Measurements from ENCODE around the gene PCMT1.

PCMT1 gene

DNA sequence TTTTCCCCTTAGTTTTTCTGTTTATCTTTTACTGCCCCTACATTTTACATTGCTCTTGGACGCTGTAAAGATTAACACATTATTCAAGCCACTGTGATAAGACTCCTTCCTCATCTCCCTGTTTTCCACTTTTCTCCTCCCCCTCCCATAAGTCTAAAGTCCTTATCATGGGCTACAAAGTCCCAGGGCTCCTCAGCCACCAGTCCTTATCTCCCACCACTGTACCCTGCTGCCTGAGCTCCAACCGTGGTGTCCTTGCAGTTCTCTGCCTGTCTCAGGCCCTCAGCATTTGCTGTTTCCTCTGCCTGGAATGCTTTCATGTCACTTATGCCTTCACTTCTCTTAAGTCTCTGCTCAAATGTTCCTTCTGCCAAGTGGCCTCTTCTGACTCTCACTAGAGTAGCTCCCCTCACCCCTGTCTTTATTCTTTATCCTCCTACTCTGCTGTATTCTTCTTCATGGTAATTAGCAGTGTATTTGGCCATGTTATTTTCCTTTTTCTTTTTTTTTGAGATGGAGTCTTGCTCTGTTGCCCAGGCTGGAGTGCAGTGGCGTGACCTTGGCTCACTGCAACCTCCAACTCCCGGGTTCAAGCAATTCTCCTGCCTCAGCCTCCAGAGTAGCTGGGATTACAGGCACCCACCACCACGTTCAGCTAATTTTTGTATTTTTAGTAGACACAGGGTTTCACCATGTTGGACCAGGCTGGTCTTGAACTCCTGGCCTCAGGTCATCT, 20.9 kb upstream of the PCMT1 start:
- no peak for TF ChIP-seq EZH2 (IDR thresholded peaks at IDR 0.05; ENCODE audit: borderline replicate concordance, low read length)
- TF ChIP-seq, protein P1, sequence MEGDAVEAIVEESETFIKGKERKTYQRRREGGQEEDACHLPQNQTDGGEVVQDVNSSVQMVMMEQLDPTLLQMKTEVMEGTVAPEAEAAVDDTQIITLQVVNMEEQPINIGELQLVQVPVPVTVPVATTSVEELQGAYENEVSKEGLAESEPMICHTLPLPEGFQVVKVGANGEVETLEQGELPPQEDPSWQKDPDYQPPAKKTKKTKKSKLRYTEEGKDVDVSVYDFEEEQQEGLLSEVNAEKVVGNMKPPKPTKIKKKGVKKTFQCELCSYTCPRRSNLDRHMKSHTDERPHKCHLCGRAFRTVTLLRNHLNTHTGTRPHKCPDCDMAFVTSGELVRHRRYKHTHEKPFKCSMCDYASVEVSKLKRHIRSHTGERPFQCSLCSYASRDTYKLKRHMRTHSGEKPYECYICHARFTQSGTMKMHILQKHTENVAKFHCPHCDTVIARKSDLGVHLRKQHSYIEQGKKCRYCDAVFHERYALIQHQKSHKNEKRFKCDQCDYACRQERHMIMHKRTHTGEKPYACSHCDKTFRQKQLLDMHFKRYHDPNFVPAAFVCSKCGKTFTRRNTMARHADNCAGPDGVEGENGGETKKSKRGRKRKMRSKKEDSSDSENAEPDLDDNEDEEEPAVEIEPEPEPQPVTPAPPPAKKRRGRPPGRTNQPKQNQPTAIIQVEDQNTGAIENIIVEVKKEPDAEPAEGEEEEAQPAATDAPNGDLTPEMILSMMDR (IDR thresholded peaks at IDR 0.05; ENCODE audit: low read length), result no peak
- no peaks in the 10 kb centered on the region for H3K79me2 ChIP-seq (ENCODE audit: insufficient read depth, low read length)
- H3K36me3 ChIP-seq (ENCODE audit: insufficient read depth, low read length), result peaks cover 85% of the 10 kb centered on the region

DNA sequence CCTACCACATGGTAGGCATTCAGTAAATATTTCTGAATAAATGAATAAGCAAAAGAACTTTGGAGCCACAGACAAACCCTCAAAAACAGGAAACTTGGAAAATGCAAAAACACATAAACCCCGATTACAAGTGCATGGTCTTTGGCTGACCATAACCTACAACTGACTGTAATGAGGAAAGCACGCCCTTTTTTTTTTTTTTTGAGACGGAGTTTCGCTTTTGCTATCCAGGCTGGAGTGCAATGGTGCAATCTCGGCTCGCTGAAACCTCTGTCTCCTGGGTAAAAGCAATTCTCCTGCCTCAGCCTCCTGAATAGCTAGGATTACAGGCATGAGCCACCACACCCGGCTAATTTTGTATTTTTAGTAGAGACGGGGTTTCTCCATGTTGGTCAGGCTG, 19.7 kb upstream of the PCMT1 start:
- Histone ChIP-seq H3K4me1 (ENCODE audit: insufficient read depth, low read length, severe bottlenecking) (no peaks in the 10 kb centered on the region), H3K27me3 (ENCODE audit: insufficient read depth, low read length) (no peaks in the 10 kb centered on the region), H3K9me3 (ENCODE audit: low read length) (no peaks in the 10 kb centered on the region), H3K4me3 (ENCODE audit: low read depth, low read length, poor library complexity, severe bottlenecking) (no peak overlapping the region), H3K9ac (ENCODE audit: low read length) (no peak overlapping the region), H3K9me2 (ENCODE audit: low read depth, low read length) (no peaks in the 10 kb centered on the region), H3K79me2 (ENCODE audit: insufficient read depth, low read length) (no peaks in the 10 kb centered on the region), H3K27ac (ENCODE audit: low read depth, low read length, poor library complexity, severe bottlenecking) (no peak overlapping the region), H3F3A (ENCODE audit: insufficient read depth, low read length) (no peaks in the 10 kb centered on the region), H4K20me1 (ENCODE audit: insufficient read depth, low read length) (no peaks in the 10 kb centered on the region), H2AFZ (ENCODE audit: low read length) (no peak overlapping the region), H3K4me2 (ENCODE audit: low read length) (no peak overlapping the region), H3K36me3 (ENCODE audit: insufficient read depth, low read length) (peaks cover 82% of the 10 kb centered on the region)
- no peak for TF ChIP-seq EZH2 (IDR thresholded peaks at IDR 0.05; ENCODE audit: borderline replicate concordance, low read length)
- TF ChIP-seq, protein P1 (IDR thresholded peaks at IDR 0.05; ENCODE audit: low read length), result no peak

More for the DNA sequence above, 20.9 kb upstream of the PCMT1 start:
- no peaks in the 10 kb centered on the region for H3K4me1 ChIP-seq (ENCODE audit: insufficient read depth, low read length, severe bottlenecking)
- H3K4me3 ChIP-seq (ENCODE audit: low read depth, low read length, poor library complexity, severe bottlenecking), result no peak overlapping the region
- 0 out of 2 replicates have a peak, but pooled peaks cover 3% of the 10 kb centered on the region for H3F3A ChIP-seq (ENCODE audit: insufficient read depth, low read length)
- no peaks in the 10 kb centered on the region for H4K20me1 ChIP-seq (ENCODE audit: insufficient read depth, low read length)
- H3K27ac ChIP-seq (ENCODE audit: low read depth, low read length, poor library complexity, severe bottlenecking), result no peak overlapping the region
- no peak overlapping the region for H3K4me2 ChIP-seq (ENCODE audit: low read length)
- no peaks in the 10 kb centered on the region for H3K27me3 ChIP-seq (ENCODE audit: insufficient read depth, low read length)
- no peak overlapping the region for H3K9ac ChIP-seq (ENCODE audit: low read length)
- H3K9me2 ChIP-seq (ENCODE audit: low read depth, low read length), result no peaks in the 10 kb centered on the region
- H3K9me3 ChIP-seq (ENCODE audit: low read length), result no peaks in the 10 kb centered on the region
- no peak overlapping the region for H2AFZ ChIP-seq (ENCODE audit: low read length)

DNA sequence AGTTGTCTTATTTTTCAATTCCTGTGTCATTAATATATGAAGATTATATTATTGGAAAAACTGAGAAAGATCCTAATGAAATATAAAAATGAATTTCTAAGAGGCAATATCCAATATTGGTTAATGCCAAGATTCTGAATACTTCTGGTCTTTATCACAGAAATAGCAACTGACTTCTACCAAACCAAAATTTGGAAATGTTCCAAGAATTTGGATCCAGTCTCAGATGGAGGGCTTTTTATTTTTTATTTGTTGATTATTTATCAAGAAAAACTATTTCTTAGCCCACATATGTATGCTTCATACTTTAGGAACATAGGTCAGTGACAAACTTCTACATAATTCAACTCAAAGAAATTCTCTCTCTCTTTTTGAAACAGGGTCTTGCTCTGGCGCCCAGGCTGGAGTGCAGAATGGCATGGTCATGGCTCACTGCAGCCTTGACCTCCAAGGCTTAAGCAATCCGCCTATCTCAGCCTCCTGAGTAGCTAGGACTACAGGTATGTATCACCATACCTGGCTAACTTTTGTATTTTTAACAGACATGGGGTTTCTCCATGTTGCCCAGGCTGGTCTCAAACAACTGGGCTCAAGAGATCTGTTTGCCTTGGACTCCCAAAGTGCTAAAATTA, 16.3 kb upstream of the PCMT1 start:
- no peaks in the 10 kb centered on the region for H3K9me2 ChIP-seq (ENCODE audit: low read depth, low read length)

More for the DNA sequence above, 16.3 kb upstream of the PCMT1 start:
- Histone ChIP-seq H3K4me1 (ENCODE audit: insufficient read depth, low read length, severe bottlenecking) (no peaks in the 10 kb centered on the region), H2AFZ (ENCODE audit: low read length) (no peak overlapping the region), H3K4me2 (ENCODE audit: low read length) (no peak overlapping the region), H3K9me3 (ENCODE audit: low read length) (no peaks in the 10 kb centered on the region), H3K9ac (ENCODE audit: low read length) (no peak overlapping the region), H3K27me3 (ENCODE audit: insufficient read depth, low read length) (no peaks in the 10 kb centered on the region), H3K36me3 (ENCODE audit: insufficient read depth, low read length) (peaks cover 84% of the 10 kb centered on the region), H3K4me3 (ENCODE audit: low read depth, low read length, poor library complexity, severe bottlenecking) (no peak overlapping the region), H3F3A (ENCODE audit: insufficient read depth, low read length) (no peaks in the 10 kb centered on the region), H3K79me2 (ENCODE audit: insufficient read depth, low read length) (no peaks in the 10 kb centered on the region), H3K27ac (ENCODE audit: low read depth, low read length, poor library complexity, severe bottlenecking) (no peak overlapping the region), H4K20me1 (ENCODE audit: insufficient read depth, low read length) (no peaks in the 10 kb centered on the region)
- TF ChIP-seq, protein P1 (IDR thresholded peaks at IDR 0.05; ENCODE audit: low read length), result no peak
- TF ChIP-seq EZH2 (IDR thresholded peaks at IDR 0.05; ENCODE audit: borderline replicate concordance, low read length), result no peak

Data from OCI-LY1 (cell line).